Measurements from ENCODE around the gene PDZD2.
"Not testable (repeated sequence)": the region's sequence is repeated elsewhere in the genome, so short reads cannot be mapped to it uniquely, and the experiment has no call there.

Gene PDZD2

DNA sequence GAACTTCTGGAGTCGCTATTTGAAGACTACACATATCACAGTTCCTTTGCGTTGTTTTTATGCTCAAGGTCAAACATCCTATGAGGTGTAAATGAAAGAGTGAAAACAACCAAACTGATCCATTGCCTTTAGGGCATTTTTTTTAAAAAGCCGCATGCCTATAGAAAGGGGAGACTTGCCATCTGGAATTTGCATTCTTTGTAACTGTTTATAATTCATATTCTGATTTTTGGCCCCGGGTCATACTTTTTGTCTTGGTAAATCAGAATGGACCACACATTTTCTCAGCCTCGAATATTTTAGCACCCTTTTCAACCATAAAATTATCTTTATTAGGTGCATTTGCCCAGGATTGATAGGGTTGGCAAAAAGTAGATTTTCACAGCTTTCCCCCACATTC, 347.2 kb downstream of the PDZD2 start:
- no peak for DNase-seq

- no peak for DNase-seq
Observed at GRCh38 chr5:31987985-31988710, 349.2 kb downstream of the PDZD2 start.

DNA sequence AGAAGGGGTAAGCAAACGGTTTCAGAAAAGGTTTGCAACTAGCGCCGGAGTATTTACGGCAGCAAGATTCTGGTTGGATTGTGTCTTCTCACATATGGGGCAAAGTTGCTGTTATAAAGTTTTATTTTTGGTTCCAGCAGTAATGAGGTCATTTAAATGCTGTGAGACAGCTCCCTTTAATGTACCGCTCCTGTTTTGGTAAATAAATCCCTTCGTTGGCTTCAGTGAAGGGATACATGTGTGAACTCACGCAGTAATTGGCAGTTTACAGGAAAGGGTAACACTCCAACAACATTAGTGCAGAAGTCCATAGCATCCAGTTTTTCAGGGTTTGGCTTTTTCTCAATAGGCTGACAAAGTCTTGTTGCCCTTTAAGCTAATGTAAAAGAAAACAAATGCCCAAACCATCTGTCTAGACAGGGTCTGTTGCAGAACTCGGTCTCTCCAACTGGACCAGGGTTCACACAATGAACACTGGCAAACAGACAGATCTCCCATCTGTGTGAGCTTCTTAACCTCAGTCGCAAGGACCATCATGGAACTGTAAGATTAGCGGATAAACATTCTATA, 351.2 kb downstream of the PDZD2 start:
- no peak for DNase-seq

DNA sequence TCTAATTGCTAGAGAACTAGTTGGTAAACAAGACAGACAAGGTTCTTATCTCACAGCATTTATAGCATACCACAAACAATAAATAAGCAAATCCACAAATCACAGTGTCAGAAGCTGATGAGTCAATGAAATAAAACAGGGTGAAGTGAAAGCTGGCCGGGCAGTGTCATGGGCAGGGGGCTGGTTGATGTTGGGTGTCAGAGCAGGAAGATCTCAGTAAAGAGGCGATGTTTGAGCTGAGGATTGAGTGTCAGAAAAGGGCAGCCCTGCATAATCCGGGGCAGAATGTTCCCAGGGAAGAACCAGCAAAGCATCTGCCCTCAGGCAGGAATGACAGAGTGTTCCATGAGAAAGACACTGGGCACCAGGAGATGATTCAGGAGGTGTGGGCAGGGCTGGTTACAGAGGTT, 351.8 kb downstream of the PDZD2 start:
- no peak for DNase-seq

DNA sequence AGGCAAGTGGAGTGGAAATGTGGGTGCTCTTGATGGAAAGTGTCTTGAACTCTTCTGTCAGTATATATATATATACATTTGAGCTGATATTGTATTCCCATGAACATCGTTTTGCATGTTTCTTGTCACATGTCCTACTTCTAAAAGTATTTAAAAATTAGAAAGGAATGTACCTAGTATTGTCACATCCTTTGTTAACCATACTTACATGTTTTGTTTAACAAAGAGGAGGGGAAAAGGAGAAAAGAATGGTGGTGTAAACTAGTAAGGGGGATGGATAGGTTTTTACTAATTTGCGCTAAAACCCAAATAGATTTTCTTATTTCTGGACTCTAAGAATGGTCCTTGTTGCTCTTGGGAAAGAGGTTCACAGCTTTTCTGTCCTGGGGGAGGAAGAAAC, 353.4 kb downstream of the PDZD2 start:
- DNase-seq = no peak

DNA sequence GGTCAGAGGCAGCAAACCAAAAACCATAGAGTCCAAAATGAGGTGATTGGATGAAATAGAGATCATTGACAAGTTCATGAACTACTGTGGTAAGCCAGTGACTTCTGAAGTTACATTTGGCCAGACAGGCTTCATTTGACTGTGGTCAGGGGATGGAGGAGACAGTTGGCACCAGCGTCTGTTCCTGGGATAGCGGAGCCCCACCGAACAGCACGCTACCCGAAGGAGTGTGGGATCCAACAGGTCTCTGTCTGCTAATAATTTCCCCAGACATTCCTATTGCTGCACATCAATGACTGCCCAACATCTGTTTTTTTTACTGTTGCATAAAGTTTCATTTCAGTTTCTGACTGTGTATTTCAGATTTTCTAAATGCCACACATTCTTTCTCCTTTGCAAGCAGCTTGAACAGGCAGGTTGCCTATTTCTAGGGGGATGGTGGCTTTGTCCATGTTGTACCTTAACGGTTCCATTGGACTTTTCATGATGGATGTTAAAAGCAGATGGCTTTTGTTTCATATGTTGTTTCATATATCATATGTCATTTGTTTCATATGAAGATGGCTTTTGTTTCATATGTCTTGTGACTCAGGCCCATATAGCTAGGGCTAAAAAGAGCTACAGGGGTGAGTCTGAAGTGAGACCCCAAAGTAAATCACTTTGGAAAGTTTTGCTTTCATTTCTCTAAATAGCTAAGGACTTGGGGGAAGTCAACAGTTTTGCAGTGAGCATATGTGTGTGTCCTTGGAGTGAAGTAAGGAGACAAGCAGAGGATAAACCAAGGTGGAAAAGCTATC, 354.4 kb downstream of the PDZD2 start:
- DNase-seq = no peak

DNA sequence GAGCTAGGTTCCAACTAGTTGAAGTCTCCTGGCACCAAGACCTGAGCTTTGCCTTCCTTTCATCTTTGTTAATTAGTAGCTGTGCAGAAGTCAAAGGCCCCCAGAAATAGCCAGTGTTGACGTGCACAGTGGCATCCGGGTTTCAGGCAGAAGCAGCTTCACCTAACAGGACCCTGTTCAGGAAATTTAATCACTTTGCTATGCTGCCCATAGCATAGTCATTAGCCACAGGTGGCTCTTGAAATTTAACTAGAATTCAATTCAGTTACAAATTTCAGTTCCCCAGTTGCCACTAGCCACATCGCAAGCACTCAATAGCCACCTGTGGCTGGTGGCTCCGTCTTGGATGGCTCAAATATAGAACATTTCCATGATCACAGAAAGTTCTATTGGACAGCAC, 356.1 kb downstream of the PDZD2 start:
- DNase-seq = no peak

DNA sequence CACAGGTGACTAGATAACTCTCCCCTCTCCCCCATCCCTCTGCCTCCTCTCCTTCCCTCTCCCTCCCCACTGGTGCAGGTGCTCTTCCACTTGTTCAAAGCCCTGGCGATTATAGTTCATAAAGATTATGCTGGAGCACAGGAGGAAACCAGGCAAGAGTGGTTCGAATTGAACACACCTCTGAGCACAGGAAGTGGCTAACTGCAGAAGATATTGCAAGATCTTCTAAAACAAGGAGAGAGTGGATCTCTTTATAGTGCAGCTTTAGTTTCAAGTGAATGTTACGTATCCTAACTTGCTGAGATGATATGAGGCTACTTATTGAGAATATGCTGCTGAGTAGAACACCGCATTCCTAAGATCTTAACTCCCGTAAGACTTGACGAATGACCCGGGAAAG, 356.8 kb downstream of the PDZD2 start:
- DNase-seq = no peak

GRCh38 chr5:31996909-31997308, 358.0 kb downstream of the PDZD2 start:
- DNase-seq = no peak

GRCh38 chr5:31999470-31999869, 360.5 kb downstream of the PDZD2 start:
- no peak for DNase-seq

GRCh38 chr5:32000731-32001130, 361.8 kb downstream of the PDZD2 start:
- no peak for DNase-seq

DNA sequence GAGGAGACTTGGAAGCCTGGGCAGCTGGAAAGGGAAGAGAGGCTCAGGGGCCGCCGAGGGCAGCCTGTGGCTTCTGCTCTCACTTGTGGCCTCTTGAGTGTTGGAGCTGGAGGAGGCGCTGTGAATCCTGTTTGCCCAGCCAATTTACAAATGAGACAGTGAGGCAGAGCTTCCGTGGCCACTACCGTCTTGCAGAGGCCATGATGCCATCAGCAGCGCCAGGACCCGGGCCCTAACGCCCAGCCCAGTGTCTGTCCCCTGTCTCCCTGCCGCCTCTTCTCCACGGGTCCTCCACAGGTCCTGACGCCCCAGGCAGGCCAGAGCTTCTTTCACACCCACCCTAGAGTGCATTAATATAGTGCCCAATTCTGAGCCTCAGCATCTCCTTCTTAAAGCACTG, 362.4 kb downstream of the PDZD2 start:
- no peak for DNase-seq

GRCh38 chr5:32001707-32002106, 362.8 kb downstream of the PDZD2 start:
- no peak for DNase-seq

GRCh38 chr5:32002755-32003154, 363.8 kb downstream of the PDZD2 start:
- DNase-seq = no peak

DNA sequence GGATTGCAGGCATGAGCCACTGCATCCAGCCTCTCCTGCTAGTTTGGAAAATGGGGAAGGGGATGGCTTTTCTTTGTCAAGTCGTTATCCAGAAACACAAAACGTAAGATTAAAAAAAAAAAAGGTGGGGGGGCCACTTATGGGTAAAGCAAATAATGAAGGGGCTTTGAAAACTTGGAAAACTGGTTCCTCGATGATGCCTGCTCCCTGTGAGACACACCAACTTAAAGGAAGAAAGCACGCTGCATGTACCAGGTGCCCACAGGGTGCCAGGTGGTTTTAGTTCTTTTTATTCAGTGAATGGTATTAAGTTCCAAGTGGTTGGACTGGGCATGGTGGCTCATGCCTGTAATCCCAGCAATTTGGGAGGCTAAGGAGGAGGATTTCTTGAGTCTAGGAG, 365.1 kb downstream of the PDZD2 start:
- no peak for DNase-seq

GRCh38 chr5:32004404-32004803, 365.5 kb downstream of the PDZD2 start:
- DNase-seq = no peak

- DNase-seq = no peak
Observed at GRCh38 chr5:32008746-32009145, 369.8 kb downstream of the PDZD2 start.

DNA sequence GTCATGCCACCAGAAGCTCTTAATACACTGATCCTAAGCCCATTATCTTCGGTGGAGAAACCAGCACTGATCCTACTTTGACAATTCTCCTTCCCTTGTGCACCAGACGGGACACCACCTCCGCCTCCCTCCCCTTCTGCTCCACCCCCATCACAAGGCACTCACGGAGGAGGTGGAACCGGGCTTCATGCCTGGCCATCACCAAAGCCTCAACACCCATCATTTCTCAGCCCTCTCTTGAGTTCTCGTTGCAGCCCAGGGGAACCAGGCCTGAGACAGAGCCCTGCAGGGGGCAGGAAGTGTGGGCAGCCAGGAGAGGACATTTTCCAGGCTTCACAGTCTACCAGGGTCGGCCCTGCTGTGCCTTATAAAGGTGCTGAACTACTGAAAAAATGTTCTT, 374.7 kb downstream of the PDZD2 start:
- no peak for DNase-seq

DNA sequence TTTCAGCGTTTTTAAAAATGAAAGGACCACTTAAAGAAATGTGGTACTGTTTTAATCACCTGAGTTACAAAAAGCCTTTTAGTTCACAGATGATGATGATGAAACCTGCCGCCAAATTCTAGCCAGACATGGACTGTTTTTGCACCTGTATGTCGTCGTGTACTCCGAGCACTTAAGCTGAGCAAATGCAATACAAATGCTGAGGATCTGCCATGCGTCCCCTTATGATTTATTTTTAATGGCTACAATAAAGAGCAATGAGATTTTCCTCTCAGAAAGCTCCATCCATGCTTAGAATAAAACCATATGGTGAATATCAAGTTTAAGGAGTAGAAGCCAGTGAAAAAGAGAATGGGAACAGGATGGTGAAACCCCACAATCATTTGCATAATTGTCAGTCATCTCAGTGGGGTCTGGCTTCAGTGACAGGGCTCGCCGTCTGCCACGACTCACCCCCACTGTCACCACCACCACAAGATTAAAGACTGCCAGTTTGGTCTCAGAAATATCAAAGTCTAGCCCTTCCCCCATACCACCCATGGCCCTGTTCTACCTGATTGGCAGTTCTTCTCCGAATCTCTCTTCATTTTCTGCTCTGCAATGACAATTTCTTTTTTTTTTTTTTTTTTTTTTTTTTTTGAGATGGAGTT, 375.3 kb downstream of the PDZD2 start:
- DNase-seq = no peak

DNA sequence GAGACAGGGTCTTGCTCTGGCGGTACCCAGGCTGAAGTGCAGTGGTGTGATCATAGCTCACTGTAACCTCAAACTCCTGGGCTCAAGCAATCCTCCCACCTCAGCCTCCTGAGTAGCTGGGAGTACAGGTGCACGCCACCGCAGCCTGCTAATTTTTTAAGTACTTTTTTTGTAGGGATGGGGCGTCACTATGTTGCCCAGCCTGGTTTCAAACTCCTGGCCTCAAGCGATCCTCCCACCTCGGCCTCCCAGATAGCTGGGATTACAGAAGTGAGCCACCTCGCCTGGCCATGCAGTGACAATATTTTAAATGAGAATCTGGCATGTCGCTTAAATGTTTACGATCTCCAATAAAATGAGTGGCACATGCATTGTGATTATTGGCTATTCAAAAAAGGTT, 376.3 kb downstream of the PDZD2 start:
- DNase-seq = not testable (repeated sequence)

- DNase-seq = no peak
Observed at GRCh38 chr5:32017692-32018367, 378.9 kb downstream of the PDZD2 start.

DNA sequence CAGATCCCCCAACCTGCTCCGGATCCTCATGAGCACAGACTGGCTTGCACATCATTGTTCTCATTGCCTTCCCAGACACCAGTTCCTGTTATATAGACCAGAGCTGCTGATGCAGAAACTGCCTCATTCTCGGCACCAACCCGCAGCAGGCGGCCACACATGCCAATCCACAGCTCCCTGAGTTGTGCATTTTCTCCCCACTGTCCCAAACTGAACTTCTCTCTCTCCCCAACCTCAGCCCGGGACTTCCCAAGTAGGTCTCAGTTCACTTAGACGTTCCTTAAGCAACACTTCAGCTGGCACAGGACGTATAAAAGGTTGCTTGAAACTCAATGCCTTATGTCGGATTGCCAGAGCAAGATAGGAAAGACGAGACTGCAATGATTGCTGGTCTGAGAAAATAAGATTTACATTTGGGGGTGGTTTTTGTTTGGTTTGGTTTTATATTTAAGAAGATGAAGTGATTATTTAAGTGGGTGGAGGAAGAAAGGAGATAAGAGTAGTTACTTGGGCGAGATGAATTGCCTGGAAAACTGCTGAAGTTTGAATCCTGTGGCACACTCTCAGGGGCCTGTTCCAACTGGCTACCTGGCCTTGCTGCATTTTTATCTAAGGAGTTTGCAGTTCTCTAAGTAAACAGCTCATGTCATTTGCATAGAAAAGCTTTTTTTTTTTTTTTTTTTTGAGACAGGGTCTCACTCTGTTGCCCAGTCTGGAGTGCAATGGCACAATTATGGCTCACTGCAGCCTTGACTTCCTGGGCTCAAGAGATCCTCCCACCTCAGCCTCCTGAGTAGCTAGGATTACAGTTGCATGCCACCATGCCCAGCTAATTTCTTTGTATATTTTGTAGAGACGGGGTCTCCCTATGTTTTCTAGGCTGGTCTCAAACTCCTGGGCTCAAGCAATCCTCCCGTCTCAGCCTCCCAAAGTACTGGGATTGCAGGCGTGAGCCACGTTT, 379.8 kb downstream of the PDZD2 start:
- no peak for DNase-seq
